ENCODE results near the gene ANKS1A. TPM values are rescaled to one million over a fixed set of nuclear protein-coding genes. Genes with fewer than 3 reads are reported as not detected.

Gene ANKS1A
- total and polyA plus RNA-seq, 2 experiments from 2014 or later: 3.2 to 4.4 TPM

- DNase-seq: no peak
- no peak overlapping the region for H3K4me2 ChIP-seq (ENCODE audit: unreplicated experiment)
- no peak overlapping the region for H3K4me3 ChIP-seq
- no peaks in the 10 kb centered on the region for H4K20me1 ChIP-seq (ENCODE audit: insufficient read depth)
- peaks cover 48% of the 10 kb centered on the region for H3K4me1 ChIP-seq (ENCODE audit: insufficient read depth)
- TF ChIP-seq EZH2 (IDR thresholded peaks at IDR 0.05; ENCODE audit: insufficient read depth, poor library complexity, severe bottlenecking): no peak
- no peak for TF ChIP-seq EZH2phosphoT487 (IDR thresholded peaks at IDR 0.05; ENCODE audit: insufficient read depth, low read depth)
- peaks cover 32% of the 10 kb centered on the region for H3F3A ChIP-seq (ENCODE audit: insufficient read depth)
- 77 to 78% methylated on average over 19 of the region's 19 CpGs for WGBS, 2 experiments (ENCODE audit: low coverage in 1 of 2, low lambda C conversion rate in 2 of 2, missing lambda C conversion rate in 2 of 2)
- in situ Hi-C loops (cut with MboI): no loop called here
- no peak overlapping the region for H3K9ac ChIP-seq
- H2AFZ ChIP-seq: no peak overlapping the region
- no peaks in the 10 kb centered on the region for H3K9me3 ChIP-seq (ENCODE audit: low read depth)
- H3K9me2 ChIP-seq (ENCODE audit: insufficient read depth): no peaks in the 10 kb centered on the region
- no peak overlapping the region for H3K27ac ChIP-seq
- no peaks in the 10 kb centered on the region for H3K79me2 ChIP-seq (ENCODE audit: insufficient read depth)
- H3K27me3 ChIP-seq (replicated peaks; ENCODE audit: insufficient read depth): no peaks in the 10 kb centered on the region
- H3K36me3 ChIP-seq (ENCODE audit: low read depth): no peaks in the 10 kb centered on the region
Observed at GRCh38 chr6:35089216-35089934, 200.3 kb downstream of the ANKS1A start.

- no peak overlapping the region for H2AFZ ChIP-seq
- H3K36me3 ChIP-seq (ENCODE audit: low read depth): no peaks in the 10 kb centered on the region
- H4K20me1 ChIP-seq (ENCODE audit: insufficient read depth): no peaks in the 10 kb centered on the region
- 78 to 81% methylated on average over 15 of the region's 15 CpGs for WGBS, 2 experiments (ENCODE audit: low coverage in 1 of 2, low lambda C conversion rate in 2 of 2, missing lambda C conversion rate in 2 of 2)
- no peak overlapping the region for H3K4me3 ChIP-seq
- peak; percentile 60 for DNase-seq
- no peaks in the 10 kb centered on the region for H3K79me2 ChIP-seq (ENCODE audit: insufficient read depth)
- H3K4me1 ChIP-seq (ENCODE audit: insufficient read depth): peaks cover 51% of the 10 kb centered on the region
- no peaks in the 10 kb centered on the region for H3K27me3 ChIP-seq (replicated peaks; ENCODE audit: insufficient read depth)
- in situ Hi-C loops (cut with MboI): no loop called here
- no peak overlapping the region for H3K9ac ChIP-seq
- H3K4me2 ChIP-seq (ENCODE audit: unreplicated experiment): no peak overlapping the region
- TF ChIP-seq EZH2phosphoT487 (IDR thresholded peaks at IDR 0.05; ENCODE audit: insufficient read depth, low read depth): no peak
- TF ChIP-seq EZH2 (IDR thresholded peaks at IDR 0.05; ENCODE audit: insufficient read depth, poor library complexity, severe bottlenecking): no peak
- no peaks in the 10 kb centered on the region for H3K9me3 ChIP-seq (ENCODE audit: low read depth)
- peaks cover 39% of the 10 kb centered on the region for H3F3A ChIP-seq (ENCODE audit: insufficient read depth)
- no peaks in the 10 kb centered on the region for H3K9me2 ChIP-seq (ENCODE audit: insufficient read depth)
- H3K27ac ChIP-seq: no peak overlapping the region
Observed at GRCh38 chr6:35089935-35090505, 201.0 kb downstream of the ANKS1A start.

GRCh38 chr6:35090734-35091133, 201.7 kb downstream of the ANKS1A start:
- no peak overlapping the region for H3K4me2 ChIP-seq (ENCODE audit: unreplicated experiment)
- DNase-seq: no peak
- H3K27me3 ChIP-seq (replicated peaks; ENCODE audit: insufficient read depth): no peaks in the 10 kb centered on the region
- peaks cover 53% of the 10 kb centered on the region for H3K4me1 ChIP-seq (ENCODE audit: insufficient read depth)
- no peaks in the 10 kb centered on the region for H4K20me1 ChIP-seq (ENCODE audit: insufficient read depth)
- H3K9ac ChIP-seq: no peak overlapping the region
- H3K9me2 ChIP-seq (ENCODE audit: insufficient read depth): no peaks in the 10 kb centered on the region
- H2AFZ ChIP-seq: 0 out of 2 replicates have a peak overlapping the region, but pooled peaks have one; percentile 58
- no peaks in the 10 kb centered on the region for H3K9me3 ChIP-seq (ENCODE audit: low read depth)
- no peaks in the 10 kb centered on the region for H3K36me3 ChIP-seq (ENCODE audit: low read depth)
- peaks cover 44% of the 10 kb centered on the region for H3F3A ChIP-seq (ENCODE audit: insufficient read depth)
- peak overlapping the region; percentile 43; the same call in 1 of the 2 replicates for H3K27ac ChIP-seq
- no peaks in the 10 kb centered on the region for H3K79me2 ChIP-seq (ENCODE audit: insufficient read depth)
- 60 to 67% methylated on average over 10 of the region's 10 CpGs for WGBS, 2 experiments (ENCODE audit: low coverage in 1 of 2, low lambda C conversion rate in 2 of 2, missing lambda C conversion rate in 2 of 2)
- in situ Hi-C loops (cut with MboI): no loop called here
- no peak for TF ChIP-seq EZH2 (IDR thresholded peaks at IDR 0.05; ENCODE audit: insufficient read depth, poor library complexity, severe bottlenecking)
- TF ChIP-seq EZH2phosphoT487 (IDR thresholded peaks at IDR 0.05; ENCODE audit: insufficient read depth, low read depth): no peak
- no peak overlapping the region for H3K4me3 ChIP-seq

- no peak for TF ChIP-seq EZH2phosphoT487 (IDR thresholded peaks at IDR 0.05; ENCODE audit: insufficient read depth, low read depth)
- TF ChIP-seq EZH2 (IDR thresholded peaks at IDR 0.05; ENCODE audit: insufficient read depth, poor library complexity, severe bottlenecking): no peak
- Histone ChIP-seq H3K79me2 (ENCODE audit: insufficient read depth) (no peaks in the 10 kb centered on the region), H3K36me3 (ENCODE audit: low read depth) (no peaks in the 10 kb centered on the region), H3K4me3 (peak overlapping the region; percentile 11; the same call in 1 of the 2 replicates), H3F3A (ENCODE audit: insufficient read depth) (peaks cover 52% of the 10 kb centered on the region), H3K4me2 (ENCODE audit: unreplicated experiment) (peak overlapping the region; percentile 56), H3K27me3 (replicated peaks; ENCODE audit: insufficient read depth) (no peaks in the 10 kb centered on the region), H3K4me1 (ENCODE audit: insufficient read depth) (peaks cover 61% of the 10 kb centered on the region), H4K20me1 (ENCODE audit: insufficient read depth) (no peaks in the 10 kb centered on the region), H3K9me2 (ENCODE audit: insufficient read depth) (no peaks in the 10 kb centered on the region), H2AFZ (peak overlapping the region; percentile 58), H3K9me3 (ENCODE audit: low read depth) (no peaks in the 10 kb centered on the region), H3K9ac (peak overlapping the region; percentile 39), H3K27ac (peak overlapping the region; percentile 43)
- DNase-seq: peak; percentile 75
- in situ Hi-C loops (cut with MboI): no loop called here
- 21 to 23% methylated on average over 18 of the region's 18 CpGs for whole genome bisulfite sequencing, 2 experiments (ENCODE audit: low coverage in 1 of 2, low lambda C conversion rate in 2 of 2, missing lambda C conversion rate in 2 of 2)
Observed at GRCh38 chr6:35091346-35092083, 202.5 kb downstream of the ANKS1A start.
